ENCODE results near the gene TMEM63B.
"Not testable (repeated sequence)": the region's sequence is repeated elsewhere in the genome, so short reads cannot be mapped to it uniquely, and the experiment has no call there.

The TMEM63B gene

GRCh38 chr6:44127186-44128019 lies at the start of gene TMEM63B, which contains the start of gene MRPL14:
TMEM63B (plus strand) TSS chr6:44127554; CDS start chr6:44134585, 7,031 bp downstream.
MRPL14 (minus strand) TSS chr6:44127452; CDS start chr6:44116611, 10,841 bp downstream.
- peak; percentile 99 for DNase-seq (ENCODE audit: low spot score)

GRCh38 chr6:44078219-44078826 lies 49.0 kb upstream of the TMEM63B start:
- DNase-seq (ENCODE audit: low spot score) (no peak), FAIRE-seq (no peak)

More at GRCh38 chr6:44127186-44128019, at the start of gene TMEM63B, which contains the start of gene MRPL14:
- no peak for FAIRE-seq

GRCh38 chr6:44078827-44079671 lies 48.3 kb upstream of the TMEM63B start:
- DNase-seq (ENCODE audit: low spot score): peak; percentile 72

GRCh38 chr6:44079672-44080071 lies 47.7 kb upstream of the TMEM63B start:
- no peak for FAIRE-seq
- no peak for DNase-seq (ENCODE audit: low spot score)

More at GRCh38 chr6:44078827-44079671, 48.3 kb upstream of the TMEM63B start:
- no peak for FAIRE-seq

- DNase-seq (ENCODE audit: low spot score) (no peak), FAIRE-seq (no peak)
Measured at GRCh38 chr6:44080561-44081521, 46.5 kb upstream of the TMEM63B start.

GRCh38 chr6:44081753-44082152 lies 45.6 kb upstream of the TMEM63B start:
- FAIRE-seq (no peak), DNase-seq (ENCODE audit: low spot score) (no peak)

- FAIRE-seq: no peak
- DNase-seq (ENCODE audit: low spot score): no peak
Measured at GRCh38 chr6:44082872-44083321, 44.5 kb upstream of the TMEM63B start.

- DNase-seq (ENCODE audit: low spot score) (no peak), FAIRE-seq (no peak)
Measured at GRCh38 chr6:44084231-44085014, 42.9 kb upstream of the TMEM63B start.

- DNase-seq (ENCODE audit: low spot score) (no peak), FAIRE-seq (no peak)
Measured at GRCh38 chr6:44085219-44085618, 42.1 kb upstream of the TMEM63B start.

GRCh38 chr6:44086931-44087574 lies 40.3 kb upstream of the TMEM63B start:
- no peak for FAIRE-seq
- no peak for DNase-seq (ENCODE audit: low spot score)

- no peak for FAIRE-seq
Measured at GRCh38 chr6:44087623-44088022, 39.7 kb upstream of the TMEM63B start.

GRCh38 chr6:44088827-44089590 lies 38.3 kb upstream of the TMEM63B start:
- no peak for DNase-seq (ENCODE audit: low spot score)
- no peak for FAIRE-seq

More at GRCh38 chr6:44087623-44088022, 39.7 kb upstream of the TMEM63B start:
- no peak for DNase-seq (ENCODE audit: low spot score)

- no peak for DNase-seq (ENCODE audit: low spot score)
- no peak for FAIRE-seq
Measured at GRCh38 chr6:44090465-44090864, 36.9 kb upstream of the TMEM63B start.

GRCh38 chr6:44091356-44091755 lies 36.0 kb upstream of the TMEM63B start:
- not testable (repeated sequence) for DNase-seq (ENCODE audit: low spot score); FAIRE-seq

GRCh38 chr6:44091981-44092884 lies 35.1 kb upstream of the TMEM63B start:
- FAIRE-seq (no peak), DNase-seq (ENCODE audit: low spot score) (no peak)

GRCh38 chr6:44093066-44093465 lies 34.3 kb upstream of the TMEM63B start:
- DNase-seq (ENCODE audit: low spot score) (no peak), FAIRE-seq (no peak)

- no peak for DNase-seq (ENCODE audit: low spot score)
Measured at GRCh38 chr6:44093750-44094402, 33.5 kb upstream of the TMEM63B start.

More at GRCh38 chr6:44093750-44094402, 33.5 kb upstream of the TMEM63B start:
- no peak for FAIRE-seq
